PC-3 (cell line): Measurements from ENCODE around the gene PUM2. TPM values are rescaled to one million over a fixed set of nuclear protein-coding genes. Genes with fewer than 3 reads are reported as not detected.

Experiments
- ATAC-seq: fragments of 200-7000 bp; cut with Tn5 transposase; 2 replicates; pipeline ENCODE4 v1.9.1; 2020; ENCODE audit warnings: mild to moderate bottlenecking, moderate library complexity
- Bru-seq: library from RNA; stranded (reverse); fragments of 400-500 nt; gene quantifications from one replicate; lab custom pipeline; 2021; lab: Mats Ljungman, UMichigan
- BruChase-seq, 2 experiments: library from RNA; stranded (reverse); fragments of 400-500 nt; gene quantifications; one replicate each; lab custom pipeline; 2021; lab: Mats Ljungman, UMichigan
- BruUV-seq: library from RNA; stranded (reverse); fragments of 400-500 nt; replicated peaks from 2 replicates; lab custom pipeline; 2021; lab: Mats Ljungman, UMichigan
- CTCF ChIA-PET: fragments of 300-600 bp; sonication (Branson Sonifier 250); formaldehyde crosslinking; loops from one replicate; lab custom pipeline; 2022; ENCODE audit warnings: antibody characterized with exemption; lab: Charles Lee
- POLR2A ChIA-PET: fragments of 300-600 bp; sonication (Branson Sonifier 250); formaldehyde crosslinking; loops from one replicate; lab custom pipeline; 2022; ENCODE audit warnings: antibody characterized with exemption; ENCODE audit not compliant: unreplicated experiment; lab: Charles Lee
- DNase-seq: peaks from one replicate; pipeline ENCODE4 v3.0.0-alpha.2; 2015
- H2AFZ ChIP-seq: fragments of 300-600 bp; sonication (generic); 2 replicates; pipeline ENCODE4 v1.6.0; 2016; ENCODE audit warnings: antibody characterized with exemption, low read length
- H3F3A ChIP-seq: fragments of 300-600 bp; sonication (generic); one replicate; pipeline ENCODE4 v1.6.0; 2017; ENCODE audit warnings: antibody characterized with exemption, low read length, control low read depth, mild to moderate bottlenecking; ENCODE audit not compliant: unreplicated experiment
- H3K27ac ChIP-seq: fragments of 300-600 bp; sonication (generic); 2 replicates; pipeline ENCODE4 v1.5.1; 2016; ENCODE audit warnings: mild to moderate bottlenecking, low read length
- H3K27me3 ChIP-seq: fragments of 300-600 bp; sonication (generic); 2 replicates; pipeline ENCODE4 v1.6.1; 2016; ENCODE audit warnings: low read length, mixed read lengths
- H3K36me3 ChIP-seq: fragments of 300-600 bp; sonication (generic); 2 replicates; pipeline ENCODE4 v1.6.1; 2016; ENCODE audit warnings: low read depth, mixed run types, low read length, mixed read lengths
- H3K4me1 ChIP-seq: fragments of 300-600 bp; sonication (generic); 2 replicates; pipeline ENCODE4 v1.5.1; 2016; ENCODE audit warnings: low read length; ENCODE audit not compliant: insufficient read depth
- H3K4me2 ChIP-seq: fragments of 300-600 bp; sonication (generic); 2 replicates; pipeline ENCODE4 v1.6.0; 2016; ENCODE audit warnings: low read length
- H3K4me3 ChIP-seq: fragments of 300-600 bp; sonication (generic); 2 replicates; pipeline ENCODE4 v1.5.1; 2016; ENCODE audit warnings: mild to moderate bottlenecking, low read length, mixed read lengths
- H3K79me2 ChIP-seq: fragments of 300-600 bp; sonication (generic); 2 replicates; pipeline ENCODE4 v1.6.1; 2017; ENCODE audit warnings: low read length, mixed read lengths
- H3K9ac ChIP-seq: fragments of 300-600 bp; sonication (generic); 2 replicates; pipeline ENCODE4 v1.6.0; 2016; ENCODE audit warnings: mild to moderate bottlenecking, low read length
- H3K9me2 ChIP-seq: fragments of 300-600 bp; sonication (generic); replicated peaks from 2 replicates; pipeline ENCODE4 v1.6.1; 2016; ENCODE audit warnings: mixed run types, low read length, mixed read lengths
- H3K9me3 ChIP-seq: fragments of 300-600 bp; sonication (generic); 2 replicates; pipeline ENCODE4 v1.6.1; 2016; ENCODE audit warnings: low read length, mixed read lengths
- H4K20me1 ChIP-seq: fragments of 300-600 bp; sonication (generic); 2 replicates; pipeline ENCODE4 v1.6.1; 2016; ENCODE audit warnings: low read length, mixed read lengths
- CTCF ChIP-seq: fragments of 300-600 bp; sonication (generic); conservative IDR thresholded peaks from 2 replicates; pipeline ENCODE4 v1.5.1; 2017; ENCODE audit warnings: antibody characterized with exemption, low read depth, mild to moderate bottlenecking, low read length
- EZH2 ChIP-seq: fragments of 300-600 bp; sonication (generic); IDR thresholded peaks from one replicate; pipeline ENCODE4 v1.6.1; 2017; ENCODE audit warnings: antibody characterized with exemption, mild to moderate bottlenecking, low read length; ENCODE audit not compliant: unreplicated experiment
- EZH2phosphoT487 ChIP-seq: fragments of 300-600 bp; sonication (generic); IDR thresholded peaks from 2 replicates; pipeline ENCODE4 v1.6.1; 2018; ENCODE audit warnings: mild to moderate bottlenecking, antibody characterized with exemption, low read length, borderline replicate concordance
- intact Hi-C: fragments of 100-400 bp; cut with micrococcal nuclease; formaldehyde crosslinking; loops from 2 replicates; pipeline ENCODE4 v1.9.0; 2023
- long read RNA-seq: library from polyadenylated mRNA; unstranded; transcript quantifications from one replicate; pipeline ENCODE4 v2.0.0, GENCODE V29; 2021; ENCODE audit not compliant: unreplicated experiment
- total RNA-seq: library from RNA; depleted of rRNA; stranded (reverse); fragments of >200 nt; gene quantifications from 2 replicates; pipeline ENCODE4 v1.2.3, GENCODE V29; 2014; rRNA removed

The PUM2 gene
- total RNA-seq (14.9 and 25.3 TPM in 2 replicates), Bru-seq, nascent RNA (percentile 96 among the genes with signal in this experiment), BruChase-seq, experiment 1, labeled RNA remaining after a 6-hour chase (percentile 93 among the genes with signal in this experiment), BruChase-seq, experiment 2, labeled RNA remaining after a 2-hour chase (percentile 96 among the genes with signal in this experiment)
- long read RNA-seq, full-length matches to known transcripts: 5 of 47 reads
- long read RNA-seq, partial matches to known transcripts: 18 of 47 reads
- long read RNA-seq, other reads (novel, unspliced or antisense): 24 of 47 reads

- POLR2A ChIA-PET: interaction anchor here (0.6 kb wide), 1 partner anchor 119 kb away, joined by 14 read pairs; no protein-coding TSS in a partner anchor
- peaks cover 3% of the 10 kb centered on the region; the same call in 1 of the 2 replicates for H3K36me3 ChIP-seq
- no peaks in the 10 kb centered on the region for H3K9me3 ChIP-seq
- H3K27ac ChIP-seq: peak within 1 kb of the TSS; percentile 87
- H3K4me2 ChIP-seq: peak within 1 kb of the TSS; percentile 94
- H3F3A ChIP-seq: no peaks in the 10 kb centered on the region
- peaks cover 39% of the 10 kb centered on the region for H4K20me1 ChIP-seq
- H3K9ac ChIP-seq: peak within 1 kb of the TSS; percentile 99
- peak within 1 kb of the TSS; percentile 93 for H2AFZ ChIP-seq
- H3K27me3 ChIP-seq: no peaks in the 10 kb centered on the region
- CTCF ChIA-PET: interaction anchor here (0.6 kb wide), 1 partner anchor 88 kb away, joined by 3 read pairs; no protein-coding TSS in a partner anchor
- no peaks in the 10 kb centered on the region for H3K9me2 ChIP-seq
- peak; percentile 77 for ATAC-seq
- TF ChIP-seq CTCF (no peak), EZH2phosphoT487 (no peak), EZH2 (no peak)
- peaks cover 45% of the 10 kb centered on the region for H3K79me2 ChIP-seq
- peak; percentile 98 for DNase-seq
- H3K4me1 ChIP-seq: peaks cover 35% of the 10 kb centered on the region
- TSS peak; percentile 80 for BruUV-seq
- H3K4me3 ChIP-seq: peak within 1 kb of the TSS; percentile 92
- intact Hi-C loops: loop anchor here (2.0 kb wide), 1 partner anchor 32 kb away; no protein-coding TSS in a partner anchor
These were observed at the start of gene PUM2 for GRCh38 chr2:20350753-20351554. TSS of gene PUM2 (minus strand) at chr2:20350844. CDS start at chr2:20327360, 23,484 bp downstream.

- TF ChIP-seq EZH2: no peak
- Histone ChIP-seq H3K27ac (no peak overlapping the region), H3K79me2 (no peaks in the 10 kb centered on the region), H3K36me3 (no peaks in the 10 kb centered on the region), H3K4me3 (no peak overlapping the region), H3K9me2 (no peaks in the 10 kb centered on the region), H4K20me1 (no peaks in the 10 kb centered on the region), H3K27me3 (no peaks in the 10 kb centered on the region), H3F3A (no peaks in the 10 kb centered on the region), H3K4me1 (peaks cover 9% of the 10 kb centered on the region), H3K9ac (no peak overlapping the region), H2AFZ (no peak overlapping the region), H3K9me3 (no peaks in the 10 kb centered on the region), H3K4me2 (no peak overlapping the region)
- ChIA-PET CTCF (no interaction called here), POLR2A (no interaction called here)
- intact Hi-C loops: no loop called here
- ATAC-seq (no peak), DNase-seq (no peak)
- BruUV-seq: no TSS peak
These were observed 49.7 kb upstream of the PUM2 start for GRCh38 chr2:20400306-20400705.

GRCh38 chr2:20398956-20399567 is 48.4 kb upstream of the PUM2 start:
- Histone ChIP-seq H3K9me3 (no peaks in the 10 kb centered on the region), H3K27me3 (no peaks in the 10 kb centered on the region), H4K20me1 (no peaks in the 10 kb centered on the region), H3K4me2 (no peak overlapping the region), H3K4me3 (no peak overlapping the region), H3K36me3 (no peaks in the 10 kb centered on the region), H2AFZ (no peak overlapping the region), H3F3A (no peaks in the 10 kb centered on the region), H3K79me2 (no peaks in the 10 kb centered on the region), H3K4me1 (peaks cover 9% of the 10 kb centered on the region), H3K27ac (no peak overlapping the region), H3K9ac (no peak overlapping the region), H3K9me2 (no peaks in the 10 kb centered on the region)
- CTCF ChIA-PET: no interaction called here
- no TSS peak for BruUV-seq
- ATAC-seq (no peak), DNase-seq (peak; percentile 55)
- TF ChIP-seq EZH2: no peak
- no peak for TF ChIP-seq CTCF
- no peak for TF ChIP-seq EZH2phosphoT487
- intact Hi-C loops: loop anchor here (5.0 kb wide), 1 partner anchor 43 kb away; no protein-coding TSS in a partner anchor
- POLR2A ChIA-PET: no interaction called here
